ENCODE results near the gene RNPS1. TPM values are rescaled to one million over a fixed set of nuclear protein-coding genes. Genes with fewer than 3 reads are reported as not detected.

Gene RNPS1
- total RNA-seq, 4 donors from 2014 or later, result 71.5 to 155 (median 122) TPM

DNA sequence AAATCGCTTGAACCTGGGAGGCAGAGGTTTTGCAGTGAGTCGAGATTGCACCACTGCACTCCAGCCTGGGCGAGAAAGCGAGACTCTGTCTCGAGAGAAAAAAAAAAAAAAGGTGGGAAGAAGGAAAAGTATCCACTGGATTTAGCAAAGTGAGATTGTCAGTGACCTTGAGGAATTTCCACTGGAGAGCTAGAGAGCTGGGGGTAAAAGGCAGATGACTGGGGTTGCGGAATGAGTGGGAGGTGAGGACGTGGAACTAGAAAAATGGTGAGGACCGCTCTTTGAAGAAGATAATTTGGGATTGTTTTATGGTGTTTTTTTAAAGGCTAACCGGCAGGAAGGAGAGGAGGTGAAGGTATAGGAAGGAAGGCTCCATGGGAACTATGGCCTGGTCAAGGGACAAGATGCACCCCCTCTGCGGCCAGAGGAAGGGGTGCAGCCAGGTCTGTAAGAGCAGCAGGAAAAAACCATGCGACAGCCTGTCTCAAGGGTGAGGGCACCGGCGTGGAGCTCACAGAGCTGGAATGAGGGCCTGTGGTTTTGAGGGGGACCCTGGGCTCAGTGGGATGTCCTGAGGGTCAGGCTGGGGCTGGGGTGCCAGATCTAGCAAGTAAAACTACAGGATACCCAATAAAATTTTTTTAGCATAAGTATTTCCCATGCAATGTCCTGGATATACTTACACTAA lies 63.4 kb downstream of the RNPS1 start:
- Histone ChIP-seq H3K9me3 (no peaks in the 10 kb centered on the region), H3K27ac (peak overlapping the region; percentile 84 to 99 (median 96)), H3K36me3 (peaks cover 0 to 32% (median 0%) of the 10 kb centered on the region in 3 donors), H3K27me3 (no peaks in the 10 kb centered on the region), H3K4me3 (peak overlapping the region; percentile 59 to 98 (median 82)), H3K4me1 (peaks cover 0 to 18% (median 6%) of the 10 kb centered on the region in 4 donors)
- TF ChIP-seq, protein P1, sequence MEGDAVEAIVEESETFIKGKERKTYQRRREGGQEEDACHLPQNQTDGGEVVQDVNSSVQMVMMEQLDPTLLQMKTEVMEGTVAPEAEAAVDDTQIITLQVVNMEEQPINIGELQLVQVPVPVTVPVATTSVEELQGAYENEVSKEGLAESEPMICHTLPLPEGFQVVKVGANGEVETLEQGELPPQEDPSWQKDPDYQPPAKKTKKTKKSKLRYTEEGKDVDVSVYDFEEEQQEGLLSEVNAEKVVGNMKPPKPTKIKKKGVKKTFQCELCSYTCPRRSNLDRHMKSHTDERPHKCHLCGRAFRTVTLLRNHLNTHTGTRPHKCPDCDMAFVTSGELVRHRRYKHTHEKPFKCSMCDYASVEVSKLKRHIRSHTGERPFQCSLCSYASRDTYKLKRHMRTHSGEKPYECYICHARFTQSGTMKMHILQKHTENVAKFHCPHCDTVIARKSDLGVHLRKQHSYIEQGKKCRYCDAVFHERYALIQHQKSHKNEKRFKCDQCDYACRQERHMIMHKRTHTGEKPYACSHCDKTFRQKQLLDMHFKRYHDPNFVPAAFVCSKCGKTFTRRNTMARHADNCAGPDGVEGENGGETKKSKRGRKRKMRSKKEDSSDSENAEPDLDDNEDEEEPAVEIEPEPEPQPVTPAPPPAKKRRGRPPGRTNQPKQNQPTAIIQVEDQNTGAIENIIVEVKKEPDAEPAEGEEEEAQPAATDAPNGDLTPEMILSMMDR (IDR thresholded peaks at IDR 0.05), result no peak
- TF ChIP-seq POLR2A (IDR thresholded peaks at IDR 0.05), result no peak
- DNase-seq, result no peak

Small RNA genes lying within 50 kb of the gene (small RNA-seq; reads per million reads assigned to genes)
- gene MIR3677, result 0 reads per million in 2 donors
- gene MIR4717, result 0 reads per million in 2 donors

Other genes starting within 250 kb of the RNPS1 start
- gene NPW, start 248.3 kb downstream of the RNPS1 start, total RNA-seq, result 1 to 10 TPM in 2 of 4 donors, not detected in 2; 2.8 to 9.1 TPM
- gene NHERF2, start 241.2 kb downstream of the RNPS1 start, total RNA-seq, result 100 to 1,000 TPM in 1 of 4 donors, 10 to 100 TPM in 3; 21.5 to 104 (median 30.2) TPM
- 10 to 100 TPM; 14.9 to 28.8 (median 19.9) TPM for gene NTHL1, start 220.3 kb downstream of the RNPS1 start, total RNA-seq
- gene TSC2, start 220.1 kb downstream of the RNPS1 start, total RNA-seq, result 100 to 1,000 TPM in 3 of 4 donors, 10 to 100 TPM in 1; 98.4 to 220 (median 141) TPM
- 100 to 1,000 TPM in 3 of 4 donors, 10 to 100 TPM in 1; 64.6 to 305 (median 188) TPM for gene PKD1, start 132.2 kb downstream of the RNPS1 start, total RNA-seq
- 10 to 100 TPM; 17.9 to 33.8 (median 24.3) TPM for gene RAB26, start 119.5 kb downstream of the RNPS1 start, total RNA-seq
- 100 to 1,000 TPM in 1 of 4 donors, 10 to 100 TPM in 3; 51.2 to 120 (median 79.3) TPM for gene TRAF7, start 112.3 kb downstream of the RNPS1 start, total RNA-seq
- not detected for gene CASKIN1, start 71.5 kb downstream of the RNPS1 start, total RNA-seq
- 10 to 100 TPM; 45.7 to 95.7 (median 69.4) TPM for gene MLST8, start 62.7 kb downstream of the RNPS1 start, total RNA-seq
- gene BRICD5, start 57.3 kb downstream of the RNPS1 start, total RNA-seq, result 10 to 100 TPM; 13.3 to 44.6 (median 19.8) TPM
- gene PGP, start 53.3 kb downstream of the RNPS1 start, total RNA-seq, result 10 to 100 TPM; 21.7 to 25.6 (median 23.1) TPM
- 100 to 1,000 TPM in 1 of 4 donors, 10 to 100 TPM in 3; 35.6 to 124 (median 76.2) TPM for gene E4F1, start 44.5 kb downstream of the RNPS1 start, total RNA-seq
- 1 to 10 TPM in 3 of 4 donors, not detected in 1; 2.0 to 2.8 (median 2.5) TPM for gene DNASE1L2, start 31.7 kb downstream of the RNPS1 start, total RNA-seq
- 100 to 1,000 TPM in 2 of 4 donors, 10 to 100 TPM in 2; 60.2 to 114 (median 95.6) TPM for gene ECI1, start 16.5 kb downstream of the RNPS1 start, total RNA-seq
- gene ABCA3, start 72.6 kb upstream of the RNPS1 start, total RNA-seq, result 1 to 10 TPM; 3.2 to 6.6 (median 4.6) TPM
- gene CCNF, start 161.3 kb upstream of the RNPS1 start, total RNA-seq, result 10 to 100 TPM in 1 of 4 donors, 1 to 10 TPM in 3; 4.7 to 19.8 (median 6.9) TPM
- 10 to 100 TPM in 1 of 4 donors, 1 to 10 TPM in 3; 1.4 to 13.2 (median 3.7) TPM for gene TEDC2, start 192.0 kb upstream of the RNPS1 start, total RNA-seq
- gene NTN3, start 203.2 kb upstream of the RNPS1 start, total RNA-seq, result not detected
- 10 to 100 TPM in 3 of 4 donors, 1 to 10 TPM in 1; 5.6 to 16.2 (median 13.6) TPM for gene TBC1D24, start 207.0 kb upstream of the RNPS1 start, total RNA-seq
- gene ATP6V0C, start 245.8 kb upstream of the RNPS1 start, total RNA-seq, result 100 to 1,000 TPM in 2 of 4 donors, 10 to 100 TPM in 2; 27.2 to 116 (median 101) TPM